K562 (cell line): ENCODE measurements around the gene ZNF460. TPM values are rescaled to one million over a fixed set of nuclear protein-coding genes. Genes with fewer than 3 reads are reported as not detected.
A peak's percentile ranks its signal among the peaks of the same experiment; 100 is the strongest.

Experiments
- ATAC-seq: fragments of 200-7000 bp; cut with Tn5 transposase; 3 replicates; pipeline ENCODE4 v1.9.1; 2020; ENCODE audit warnings: moderate library complexity
- BruUV-seq: library from RNA; stranded (reverse); fragments of 400-500 nt; replicated peaks from 2 replicates; lab custom pipeline; 2021; lab: Mats Ljungman, UMichigan
- CTCF ChIA-PET: fragments of 300-600 bp; formaldehyde crosslinking; extraction: SDS; loops from one replicate; lab custom pipeline; 2021; ENCODE audit warnings: low intra/inter-chr PET ratio; lab: Yijun Ruan, JAX
- POLR2A ChIA-PET: fragments of 300-600, 350-650 bp; sonication (Branson Sonifier 250); formaldehyde crosslinking; extraction: SDS; loops from one replicate; lab custom pipeline; 2021; ENCODE audit warnings: antibody characterized with exemption, inconsistent platforms; lab: Yijun Ruan, JAX
- DNase-seq, 4 experiments: peaks; one replicate each; pipeline versions ENCODE4 v3.0.0 to v3.0.0-alpha.2; 2011 to 2018; ENCODE audit warnings: low spot score in 3 of 4, mixed read lengths in 3 of 4; ENCODE audit errors: extremely low read depth in 1 of 4
- FAIRE-seq: peaks from 2 replicates; lab custom pipeline; 2011; peaks lifted over from hg19 to GRCh38; lab: Jason Lieb, UNC
- H2AFZ ChIP-seq: 2 replicates; pipeline ENCODE4 v1.6.0; 2011; ENCODE audit warnings: low read depth, low read length, control low read depth, inconsistent platforms
- H3K27ac ChIP-seq: fragments of 200-600 bp; 3 replicates; pipeline ENCODE4 v1.8.0; 2011; ENCODE audit warnings: low read depth, mild to moderate bottlenecking, control low read depth, inconsistent platforms, low read length, moderate library complexity, mixed read lengths; ENCODE audit errors: extremely low read depth
- H3K27me3 ChIP-seq, 2 experiments: fragments of 300-600 bp in 1 of 2; 2 replicates in 1 of 2; 3 replicates in 1 of 2; pipeline versions ENCODE4 v1.6.0 to v1.8.0; 2011; ENCODE audit warnings: inconsistent platforms in 2 of 2, low read length in 2 of 2, mild to moderate bottlenecking in 1 of 2, mixed read lengths in 1 of 2, moderate library complexity in 1 of 2; ENCODE audit not compliant: control insufficient read depth in 2 of 2, insufficient read depth in 2 of 2
- H3K36me3 ChIP-seq: fragments of 300-600 bp; 3 replicates; pipeline ENCODE4 v1.8.0; 2011; ENCODE audit warnings: mild to moderate bottlenecking, low read length, inconsistent platforms; ENCODE audit not compliant: control insufficient read depth, insufficient read depth
- H3K4me1 ChIP-seq, 2 experiments: fragments of 200-600 bp in 1 of 2; replicated peaks in 1 of 2; 2 replicates in 1 of 2; 3 replicates in 1 of 2; pipeline versions ENCODE4 v1.5.1 to v1.8.0; 2011; ENCODE audit warnings: inconsistent platforms in 2 of 2, low read length in 2 of 2, mild to moderate bottlenecking in 1 of 2, mixed read lengths in 1 of 2, moderate library complexity in 1 of 2; ENCODE audit not compliant: control insufficient read depth in 2 of 2, insufficient read depth in 2 of 2
- H3K4me2 ChIP-seq: 2 replicates; pipeline ENCODE4 v1.6.1; 2011; ENCODE audit warnings: low read length, control low read depth, inconsistent platforms, mixed read lengths; ENCODE audit not compliant: insufficient read depth
- H3K4me3 ChIP-seq: fragments of 200-600 bp; sonication (generic), shearing (Covaris generic); 2 replicates; pipeline ENCODE4 v1.5.1; 2016; ENCODE audit warnings: control low read depth, inconsistent platforms
- H3K79me2 ChIP-seq: fragments of 200-600 bp; 3 replicates; pipeline ENCODE4 v1.8.0; 2011; ENCODE audit warnings: low read length, inconsistent platforms; ENCODE audit not compliant: control insufficient read depth, insufficient read depth
- H3K9ac ChIP-seq, 2 experiments: 2 replicates each; pipeline versions ENCODE4 v1.6.0 to v1.6.1; 2011; ENCODE audit warnings: low read depth in 2 of 2, low read length in 2 of 2, control low read depth in 1 of 2, inconsistent platforms in 1 of 2, mild to moderate bottlenecking in 1 of 2, mixed read lengths in 1 of 2; ENCODE audit not compliant: insufficient read depth in 1 of 2
- H3K9me1 ChIP-seq: one replicate; pipeline ENCODE4 v1.6.0; 2011; ENCODE audit warnings: inconsistent platforms, mild to moderate bottlenecking, low read length, moderate library complexity; ENCODE audit not compliant: control insufficient read depth, insufficient read depth
- H3K9me3 ChIP-seq: replicated peaks from 2 replicates; pipeline ENCODE4 v1.5.1; 2011; ENCODE audit warnings: low read depth, low read length, inconsistent platforms; ENCODE audit not compliant: control insufficient read depth, insufficient read depth
- H4K20me1 ChIP-seq: replicated peaks from 2 replicates; pipeline ENCODE4 v1.6.1; 2011; ENCODE audit warnings: low read length, inconsistent platforms, mixed read lengths; ENCODE audit not compliant: control insufficient read depth, insufficient read depth
- CBFA2T3 ChIP-seq: fragments of 450-650 bp; IDR thresholded peaks from 2 replicates; pipeline ENCODE4 v1.6.1; 2017
- E2F5 ChIP-seq: sonication (generic); formaldehyde crosslinking; IDR thresholded peaks from 2 replicates; pipeline ENCODE4 v1.8.0; 2022; ENCODE audit warnings: mild to moderate bottlenecking, missing genetic modification reagents
- EWSR1 ChIP-seq: fragments of 450-650 bp; IDR thresholded peaks from 2 replicates; pipeline ENCODE4 v1.6.1; 2018; ENCODE audit warnings: borderline replicate concordance, mild to moderate bottlenecking, low read depth, moderate library complexity; ENCODE audit not compliant: partially characterized antibody
- FOXK2 ChIP-seq, 2 experiments: fragments of 450-650 bp; IDR thresholded peaks in 1 of 2; conservative IDR thresholded peaks in 1 of 2; 2 replicates each; pipeline ENCODE4 v1.6.1; 2016; ENCODE audit warnings: low read depth in 2 of 2, mild to moderate bottlenecking in 1 of 2
- MIER1 ChIP-seq: fragments of 450-650 bp; IDR thresholded peaks from 2 replicates; pipeline ENCODE4 v1.6.1; 2016; ENCODE audit warnings: antibody characterized with exemption, mild to moderate bottlenecking, low read depth
- POLR3A ChIP-seq: IDR thresholded peaks from 2 replicates; pipeline ENCODE4 v1.6.1; 2011; ENCODE audit warnings: borderline replicate concordance, mild to moderate bottlenecking, moderate library complexity; ENCODE audit not compliant: insufficient read length, insufficient read depth; ENCODE audit errors: extremely low read depth
- TCF3 ChIP-seq: sonication (generic); formaldehyde crosslinking; IDR thresholded peaks from 2 replicates; pipeline ENCODE4 v1.4.0; 2020; ENCODE audit warnings: mild to moderate bottlenecking, missing genetic modification reagents
- ZNF592 ChIP-seq: fragments of 450-650 bp; IDR thresholded peaks from 2 replicates; pipeline ENCODE4 v1.6.1; 2017; ENCODE audit warnings: antibody characterized with exemption, mild to moderate bottlenecking
- ZNF668 ChIP-seq: fragments of 250-450 bp; sonication (Bioruptor Pico); IDR thresholded peaks from 2 replicates; pipeline ENCODE4 v1.8.0; 2022; ENCODE audit warnings: mild to moderate bottlenecking, inconsistent platforms
- ZNF76 ChIP-seq: fragments of 250-450 bp; sonication (Bioruptor Pico); IDR thresholded peaks from 2 replicates; pipeline ENCODE4 v1.4.0; 2020; ENCODE audit warnings: mild to moderate bottlenecking, moderate library complexity, borderline replicate concordance
- WGBS: fragments of 100-300 bp; shearing (Covaris generic); methylation state at CpG from one replicate; pipeline ENCODE4 v1.1.6; 2016; ENCODE audit warnings: low coverage, mixed read lengths; ENCODE audit not compliant: insufficient coverage; ENCODE audit errors: missing lambda C conversion rate; 5-methylcytosine and 5-hydroxymethylcytosine counted together
- in situ Hi-C: fragments of 300-500 bp; cut with MboI; formaldehyde crosslinking; loops from 4 replicates; pipeline ENCODE4 v1.15.0; 2018; ENCODE audit warnings: inconsistent platforms, mixed read lengths
- intact Hi-C: fragments of 100-400 bp; cut with micrococcal nuclease; formaldehyde crosslinking; loops from 2 replicates; pipeline ENCODE4 v1.14.2; 2022
- polyA plus RNA-seq, 8 experiments: library from polyadenylated mRNA; depleted of rRNA in 4 of 8; stranded (reverse) in 5 of 8; unstranded in 3 of 8; fragments of >200 nt; fragmentation: Nextera tagmentation in 2 of 8; fragmentation: Illumina TruSeq in 1 of 8; extraction: Ambion mirVana in 2 of 8; extraction: Trizol in 1 of 8; gene quantifications; 2 replicates each; pipeline versions ENCODE4 v1.2.1 to v1.2.3, GENCODE V29; 2011 to 2014; ENCODE audit warnings: inconsistent platforms in 1 of 8, missing spikeins in 1 of 8
- total RNA-seq, 7 experiments: library from RNA; depleted of rRNA in 6 of 7; stranded (reverse); fragments of >200 nt in 6 of 7; fragmentation: Illumina TruSeq in 2 of 7; extraction: Trizol in 2 of 7; gene quantifications; 2 replicates each; pipeline versions ENCODE4 v1.2.1 to v1.2.3, GENCODE V29; 2011 to 2021; ENCODE audit warnings: low replicate concordance in 1 of 7
- TF ChIP-seq, protein P1 (sequence below): fragments of 450-650 bp; IDR thresholded peaks from 2 replicates; pipeline ENCODE4 v1.6.1; 2016

ZNF460 gene
- total and polyA plus RNA-seq, 9 of the 15 experiments (the other 6 are each of a cell fraction or from before 2014, with no cell fraction given): 0.45 to 36.2 (median 16.6) TPM

- no peak overlapping the region for H2AFZ ChIP-seq
- H3K4me2 ChIP-seq: no peak overlapping the region
- peak in 2 of 4 experiments; percentile 22 to 40 for DNase-seq
- H3K36me3 ChIP-seq: no peaks in the 10 kb centered on the region
- ChIA-PET CTCF (no interaction called here), POLR2A (interaction anchor here (0.7 to 2.5 kb wide), 2 partner anchors 10 to 16 kb away, joined by 3 to 10 read pairs; no protein-coding TSS in a partner anchor)
- WGBS: 0% methylated on average over 1 of the region's 1 CpG
- in situ Hi-C loops: no loop called here
- H3K27ac ChIP-seq: no peak overlapping the region
- H3K4me1 ChIP-seq: no peaks in the 10 kb centered on the region; a peak in 1 of 5 replicates
- TF ChIP-seq E2F5 (CRISPR knock-in tag): no peak
- no peak for TF ChIP-seq ZNF76 (CRISPR knock-in tag)
- no peak for TF ChIP-seq ZNF592
- TF ChIP-seq, protein P1, sequence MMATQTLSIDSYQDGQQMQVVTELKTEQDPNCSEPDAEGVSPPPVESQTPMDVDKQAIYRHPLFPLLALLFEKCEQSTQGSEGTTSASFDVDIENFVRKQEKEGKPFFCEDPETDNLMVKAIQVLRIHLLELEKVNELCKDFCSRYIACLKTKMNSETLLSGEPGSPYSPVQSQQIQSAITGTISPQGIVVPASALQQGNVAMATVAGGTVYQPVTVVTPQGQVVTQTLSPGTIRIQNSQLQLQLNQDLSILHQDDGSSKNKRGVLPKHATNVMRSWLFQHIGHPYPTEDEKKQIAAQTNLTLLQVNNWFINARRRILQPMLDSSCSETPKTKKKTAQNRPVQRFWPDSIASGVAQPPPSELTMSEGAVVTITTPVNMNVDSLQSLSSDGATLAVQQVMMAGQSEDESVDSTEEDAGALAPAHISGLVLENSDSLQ: no peak
- no peak for TF ChIP-seq EWSR1
- no peak for TF ChIP-seq FOXK2 (conservative IDR thresholded peaks at IDR 0.05 in 1 of 2, IDR thresholded peaks at IDR 0.05 in 1 of 2; ENCODE audit: low read depth in 2 of 2)
- peak; percentile 16; the same call in 1 of the 2 replicates for TF ChIP-seq TCF3 (CRISPR knock-in tag)
- TF ChIP-seq POLR3A: no peak
- no peak for TF ChIP-seq ZNF668 (CRISPR knock-in tag)
- TF ChIP-seq CBFA2T3: peak; percentile 20; the same call in 1 of the 2 replicates
- TF ChIP-seq MIER1: no peak
- no peaks in the 10 kb centered on the region for H4K20me1 ChIP-seq
- H3K79me2 ChIP-seq: no peaks in the 10 kb centered on the region
- H3K9ac ChIP-seq: no peak overlapping the region; a peak in 1 of 4 replicates
- peak; percentile 19 for FAIRE-seq
- BruUV-seq: no TSS peak
- intact Hi-C loops: no loop called here
- ATAC-seq: peak; percentile 55; the same call in 2 of the 3 replicates
- no peaks in the 10 kb centered on the region for H3K9me1 ChIP-seq
- H3K27me3 ChIP-seq: no peaks in the 10 kb centered on the region
- no peak overlapping the region for H3K4me3 ChIP-seq
- no peaks in the 10 kb centered on the region for H3K9me3 ChIP-seq
These were observed 7.3 kb upstream of the ZNF460 start for GRCh38 chr19:57273014-57273413.
